ENCODE measurements around the gene PLCB1.

DNA sequence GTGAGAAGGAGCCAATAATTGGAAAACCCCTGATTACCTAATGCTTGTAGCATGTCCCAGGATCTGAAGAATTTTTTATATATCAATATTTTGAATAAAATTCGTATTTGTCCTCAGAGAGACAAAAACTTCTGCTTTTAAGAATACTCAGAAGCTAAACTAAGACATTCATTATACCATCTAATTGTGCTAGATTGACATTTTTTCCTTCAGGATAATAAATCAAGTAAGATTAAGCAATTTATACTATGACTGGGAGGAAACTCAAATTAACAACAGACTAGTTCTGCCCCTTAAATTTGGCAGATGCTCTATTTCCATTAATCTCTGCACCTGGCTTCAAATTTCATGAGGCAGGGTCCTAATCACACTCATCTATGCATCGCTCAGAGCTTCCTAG, 291.4 kb downstream of the PLCB1 start:
- TF ChIP-seq, protein P1, sequence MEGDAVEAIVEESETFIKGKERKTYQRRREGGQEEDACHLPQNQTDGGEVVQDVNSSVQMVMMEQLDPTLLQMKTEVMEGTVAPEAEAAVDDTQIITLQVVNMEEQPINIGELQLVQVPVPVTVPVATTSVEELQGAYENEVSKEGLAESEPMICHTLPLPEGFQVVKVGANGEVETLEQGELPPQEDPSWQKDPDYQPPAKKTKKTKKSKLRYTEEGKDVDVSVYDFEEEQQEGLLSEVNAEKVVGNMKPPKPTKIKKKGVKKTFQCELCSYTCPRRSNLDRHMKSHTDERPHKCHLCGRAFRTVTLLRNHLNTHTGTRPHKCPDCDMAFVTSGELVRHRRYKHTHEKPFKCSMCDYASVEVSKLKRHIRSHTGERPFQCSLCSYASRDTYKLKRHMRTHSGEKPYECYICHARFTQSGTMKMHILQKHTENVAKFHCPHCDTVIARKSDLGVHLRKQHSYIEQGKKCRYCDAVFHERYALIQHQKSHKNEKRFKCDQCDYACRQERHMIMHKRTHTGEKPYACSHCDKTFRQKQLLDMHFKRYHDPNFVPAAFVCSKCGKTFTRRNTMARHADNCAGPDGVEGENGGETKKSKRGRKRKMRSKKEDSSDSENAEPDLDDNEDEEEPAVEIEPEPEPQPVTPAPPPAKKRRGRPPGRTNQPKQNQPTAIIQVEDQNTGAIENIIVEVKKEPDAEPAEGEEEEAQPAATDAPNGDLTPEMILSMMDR (IDR thresholded peaks at IDR 0.05) = no peak
- no peak for TF ChIP-seq POLR2A (IDR thresholded peaks at IDR 0.05)

Measured in Peyer's patch (tissue), 4 donors.